ENCODE results near the gene GABARAP.

Gene GABARAP

GRCh38 chr17:7254511-7254910 is 12.3 kb upstream of the GABARAP start:
- in situ Hi-C loops (cut with HindIII; ENCODE audit: low sequenced_read_pairs), result no loop called here
- DNase-seq (ENCODE audit: low read depth, low spot score), result no peak
- no peak overlapping the region for H3K4me3 ChIP-seq (ENCODE audit: low read depth, low read length)
- no peak for TF ChIP-seq CTCF (IDR thresholded peaks at IDR 0.05; ENCODE audit: low read depth, low read length)

- in situ Hi-C loops (cut with HindIII; ENCODE audit: low sequenced_read_pairs), result no loop called here
- no peak for TF ChIP-seq CTCF (IDR thresholded peaks at IDR 0.05; ENCODE audit: low read depth, low read length)
- H3K4me3 ChIP-seq (ENCODE audit: low read depth, low read length), result peak overlapping the region; percentile 82
- no peak for DNase-seq (ENCODE audit: low read depth, low spot score)
These were observed 10.8 kb upstream of the GABARAP start for GRCh38 chr17:7253082-7253481.

- in situ Hi-C loops (cut with HindIII; ENCODE audit: low sequenced_read_pairs), result no loop called here
- peak; percentile 96 for DNase-seq (ENCODE audit: low read depth, low spot score)
- TF ChIP-seq CTCF (IDR thresholded peaks at IDR 0.05; ENCODE audit: low read depth, low read length), result peak; percentile 4
- peak within 1 kb of the TSS; percentile 82 for H3K4me3 ChIP-seq (ENCODE audit: low read depth, low read length)
These were observed 10.2 kb upstream of the GABARAP start, which contains the start of gene ELP5 for GRCh38 chr17:7252176-7253043. ELP5 (plus strand) TSS chr17:7252215; CDS start chr17:7252551, 336 bp downstream.

- DNase-seq (ENCODE audit: low read depth, low spot score), result peak; percentile 100
- no peak for TF ChIP-seq CTCF (IDR thresholded peaks at IDR 0.05; ENCODE audit: low read depth, low read length)
- in situ Hi-C loops (cut with HindIII; ENCODE audit: low sequenced_read_pairs), result no loop called here
- peak within 1 kb of the TSS; percentile 82 for H3K4me3 ChIP-seq (ENCODE audit: low read depth, low read length)
These were observed 9.5 kb upstream of the GABARAP start, which contains the start of gene CTDNEP1 for GRCh38 chr17:7251661-7252175. CTDNEP1 (minus strand) TSS chr17:7251734; CDS start chr17:7251296, 438 bp downstream.

GRCh38 chr17:7250695-7251627 is 8.7 kb upstream of the GABARAP start:
- no peak for TF ChIP-seq CTCF (IDR thresholded peaks at IDR 0.05; ENCODE audit: low read depth, low read length)
- in situ Hi-C loops (cut with HindIII; ENCODE audit: low sequenced_read_pairs), result no loop called here
- DNase-seq (ENCODE audit: low read depth, low spot score), result no peak
- peak overlapping the region; percentile 82 for H3K4me3 ChIP-seq (ENCODE audit: low read depth, low read length)

GRCh38 chr17:7249830-7250229 is 7.6 kb upstream of the GABARAP start:
- in situ Hi-C loops (cut with HindIII; ENCODE audit: low sequenced_read_pairs), result no loop called here
- TF ChIP-seq CTCF (IDR thresholded peaks at IDR 0.05; ENCODE audit: low read depth, low read length), result no peak
- H3K4me3 ChIP-seq (ENCODE audit: low read depth, low read length), result peak overlapping the region; percentile 82
- DNase-seq (ENCODE audit: low read depth, low spot score), result no peak

All from astrocyte of the spinal cord (primary cell).